ENCODE data around the gene OTUB1.

DNA sequence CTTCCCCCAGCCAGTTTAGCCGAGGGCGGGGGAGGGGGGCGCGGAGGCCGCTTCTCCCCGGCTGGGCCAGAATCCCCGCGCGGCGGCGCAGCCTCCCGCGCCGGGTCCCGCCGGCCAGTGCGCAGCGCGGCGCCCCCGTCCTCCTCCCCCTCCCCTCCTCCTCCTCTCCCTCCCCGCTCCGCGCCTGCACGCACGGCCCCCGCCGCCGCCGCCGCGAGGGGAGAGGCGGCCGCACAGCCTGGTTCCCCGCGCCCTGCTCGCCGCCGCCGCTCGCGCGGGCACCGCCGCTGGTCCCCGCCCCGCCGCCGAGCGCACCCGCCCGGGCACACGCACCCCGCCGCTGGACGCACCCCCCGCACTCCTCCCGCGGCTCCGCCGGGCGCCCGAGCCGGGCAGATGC, 49.3 kb downstream of the OTUB1 start, which contains the start of gene FLRT1:
- TF ChIP-seq, protein P1, sequence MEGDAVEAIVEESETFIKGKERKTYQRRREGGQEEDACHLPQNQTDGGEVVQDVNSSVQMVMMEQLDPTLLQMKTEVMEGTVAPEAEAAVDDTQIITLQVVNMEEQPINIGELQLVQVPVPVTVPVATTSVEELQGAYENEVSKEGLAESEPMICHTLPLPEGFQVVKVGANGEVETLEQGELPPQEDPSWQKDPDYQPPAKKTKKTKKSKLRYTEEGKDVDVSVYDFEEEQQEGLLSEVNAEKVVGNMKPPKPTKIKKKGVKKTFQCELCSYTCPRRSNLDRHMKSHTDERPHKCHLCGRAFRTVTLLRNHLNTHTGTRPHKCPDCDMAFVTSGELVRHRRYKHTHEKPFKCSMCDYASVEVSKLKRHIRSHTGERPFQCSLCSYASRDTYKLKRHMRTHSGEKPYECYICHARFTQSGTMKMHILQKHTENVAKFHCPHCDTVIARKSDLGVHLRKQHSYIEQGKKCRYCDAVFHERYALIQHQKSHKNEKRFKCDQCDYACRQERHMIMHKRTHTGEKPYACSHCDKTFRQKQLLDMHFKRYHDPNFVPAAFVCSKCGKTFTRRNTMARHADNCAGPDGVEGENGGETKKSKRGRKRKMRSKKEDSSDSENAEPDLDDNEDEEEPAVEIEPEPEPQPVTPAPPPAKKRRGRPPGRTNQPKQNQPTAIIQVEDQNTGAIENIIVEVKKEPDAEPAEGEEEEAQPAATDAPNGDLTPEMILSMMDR (IDR thresholded peaks at IDR 0.05): no peak
- no peak for TF ChIP-seq POLR2A (IDR thresholded peaks at IDR 0.05)

All from right lobe of liver (tissue), 4 donors.